GM23338 (cell line): ENCODE data around the gene HDAC6. TPM values are rescaled to one million over a fixed set of nuclear protein-coding genes. Genes with fewer than 3 reads are reported as not detected.

Experiments
- ATAC-seq: fragments of 200-7000 bp; cut with Tn5 transposase; 3 replicates; pipeline ENCODE4 v1.9.1; 2020
- DNase-seq: peaks from one replicate; pipeline ENCODE4 v3.0.0-alpha.2; 2015; ENCODE audit warnings: low spot score
- H2AFZ ChIP-seq: fragments of 200-600 bp; sonication (generic); 2 replicates; pipeline ENCODE4 v1.8.0; 2016; ENCODE audit warnings: antibody characterized with exemption, mild to moderate bottlenecking, moderate library complexity
- H3F3A ChIP-seq: fragments of 200-600 bp; sonication (generic); replicated peaks from 2 replicates; pipeline ENCODE4 v1.8.0; 2017; ENCODE audit warnings: antibody characterized with exemption, mixed run types, low read depth
- H3K27ac ChIP-seq: fragments of 200-600 bp; sonication (generic); 2 replicates; pipeline ENCODE4 v1.6.1; 2016; ENCODE audit warnings: low read depth
- H3K27me3 ChIP-seq: fragments of 200-600 bp; sonication (generic); 2 replicates; pipeline ENCODE4 v1.8.0; 2016; ENCODE audit warnings: mild to moderate bottlenecking, mixed run types, moderate library complexity; ENCODE audit not compliant: insufficient read depth
- H3K36me3 ChIP-seq: fragments of 200-600 bp; sonication (generic); 2 replicates; pipeline ENCODE4 v1.8.0; 2016; ENCODE audit warnings: mild to moderate bottlenecking; ENCODE audit not compliant: insufficient read depth
- H3K4me1 ChIP-seq: fragments of 200-600 bp; sonication (generic); 2 replicates; pipeline ENCODE4 v1.8.0; 2016; ENCODE audit warnings: mild to moderate bottlenecking, moderate library complexity; ENCODE audit not compliant: insufficient read depth
- H3K4me2 ChIP-seq: fragments of 200-600 bp; sonication (generic); 2 replicates; pipeline ENCODE4 v1.7.1; 2017; ENCODE audit warnings: mixed run types
- H3K4me3 ChIP-seq: fragments of 200-600 bp; sonication (generic); 2 replicates; pipeline ENCODE4 v1.6.1; 2016; ENCODE audit warnings: mixed run types
- H3K79me2 ChIP-seq: fragments of 200-600 bp; sonication (generic); replicated peaks from 2 replicates; pipeline ENCODE4 v1.8.0; 2017; ENCODE audit warnings: mild to moderate bottlenecking; ENCODE audit not compliant: insufficient read depth
- H3K9me2 ChIP-seq: fragments of 200-600 bp; sonication (generic); 2 replicates; pipeline ENCODE4 v1.8.0; 2017; ENCODE audit not compliant: insufficient read depth
- H4K20me1 ChIP-seq: fragments of 200-600 bp; sonication (generic); replicated peaks from 2 replicates; pipeline ENCODE4 v1.8.0; 2017; ENCODE audit warnings: mild to moderate bottlenecking; ENCODE audit not compliant: insufficient read depth
- H3K27ac Mint-ChIP-seq: 2 replicates; pipeline ENCODE4 v1.8.0; 2020; ENCODE audit warnings: inconsistent platforms, mild to moderate bottlenecking, moderate library complexity, mixed read lengths
- H3K27me3 Mint-ChIP-seq: 3 replicates; pipeline ENCODE4 v1.8.0; 2022; ENCODE audit warnings: low read depth, mild to moderate bottlenecking, moderate library complexity, mixed read lengths, inconsistent platforms; ENCODE audit not compliant: insufficient read depth, poor library complexity
- H3K36me3 Mint-ChIP-seq: 3 replicates; pipeline ENCODE4 v1.8.0; 2021; ENCODE audit warnings: low read depth, mild to moderate bottlenecking, inconsistent platforms, moderate library complexity, mixed read lengths
- H3K4me1 Mint-ChIP-seq: 3 replicates; pipeline ENCODE4 v1.8.0; 2020; ENCODE audit warnings: mild to moderate bottlenecking, inconsistent platforms, mixed read lengths
- H3K4me3 Mint-ChIP-seq: 3 replicates; pipeline ENCODE4 v1.8.0; 2021; ENCODE audit warnings: moderate library complexity, mild to moderate bottlenecking, inconsistent platforms, mixed read lengths
- H3K9me3 Mint-ChIP-seq: 3 replicates; pipeline ENCODE4 v1.8.0; 2020; ENCODE audit warnings: moderate library complexity, mild to moderate bottlenecking, inconsistent platforms, mixed read lengths
- CREB1 ChIP-seq: fragments of 250-450 bp; sonication (Bioruptor Pico); IDR thresholded peaks from 2 replicates; pipeline ENCODE4 v1.5.0; 2020; ENCODE audit warnings: low read depth, mild to moderate bottlenecking, moderate library complexity
- EZH2 ChIP-seq: fragments of 200-600 bp; sonication (generic); IDR thresholded peaks from one replicate; pipeline ENCODE4 v1.8.0; 2017; ENCODE audit warnings: antibody characterized with exemption, mild to moderate bottlenecking, low read depth; ENCODE audit not compliant: unreplicated experiment
- EZH2phosphoT487 ChIP-seq: fragments of 200-600 bp; sonication (generic); IDR thresholded peaks from one replicate; pipeline ENCODE4 v1.8.1; 2018; ENCODE audit warnings: antibody characterized with exemption; ENCODE audit not compliant: unreplicated experiment
- JUNB ChIP-seq: IDR thresholded peaks from one replicate; pipeline ENCODE4 v1.6.1; 2016; ENCODE audit warnings: antibody characterized with exemption; ENCODE audit not compliant: unreplicated experiment
- NANOG ChIP-seq: IDR thresholded peaks from 2 replicates; pipeline ENCODE4 v1.6.1; 2016; ENCODE audit warnings: antibody characterized with exemption, borderline replicate concordance
- POLR2AphosphoS5 ChIP-seq: IDR thresholded peaks from 2 replicates; pipeline ENCODE4 v1.6.1; 2016; ENCODE audit warnings: antibody characterized with exemption, low read depth
- ZNF331 ChIP-seq: fragments of 250-450 bp; sonication (Bioruptor Pico); IDR thresholded peaks from 2 replicates; pipeline ENCODE4 v1.5.0; 2020; ENCODE audit warnings: low read depth, mild to moderate bottlenecking, moderate library complexity
- ZNF462 ChIP-seq: fragments of 250-450 bp; sonication (Bioruptor Pico); IDR thresholded peaks from 2 replicates; pipeline ENCODE4 v1.5.0; 2020; ENCODE audit warnings: mild to moderate bottlenecking, moderate library complexity
- polyA plus RNA-seq: library from polyadenylated mRNA; unstranded; fragments of >200 nt; fragmentation: Nextera tagmentation; extraction: Ambion mirVana; gene quantifications from 2 replicates; pipeline ENCODE4 v1.2.1, GENCODE V29; 2016
- total RNA-seq: library from RNA; depleted of rRNA; stranded (reverse); fragments of >200 nt; shearing (Covaris generic); gene quantifications from 2 replicates; pipeline ENCODE4 v1.2.3, GENCODE V29; 2014
- TF ChIP-seq, protein P1 (sequence below): IDR thresholded peaks from 2 replicates; pipeline ENCODE4 v1.6.1; 2016; ENCODE audit warnings: antibody characterized with exemption
- TF ChIP-seq, protein P2 (sequence below): IDR thresholded peaks from one replicate; pipeline ENCODE4 v1.6.1; 2018; ENCODE audit warnings: antibody characterized with exemption; ENCODE audit not compliant: unreplicated experiment

The HDAC6 gene
- total and polyA plus RNA-seq, 2 experiments from 2014 or later = 33.0 to 49.8 TPM

DNA sequence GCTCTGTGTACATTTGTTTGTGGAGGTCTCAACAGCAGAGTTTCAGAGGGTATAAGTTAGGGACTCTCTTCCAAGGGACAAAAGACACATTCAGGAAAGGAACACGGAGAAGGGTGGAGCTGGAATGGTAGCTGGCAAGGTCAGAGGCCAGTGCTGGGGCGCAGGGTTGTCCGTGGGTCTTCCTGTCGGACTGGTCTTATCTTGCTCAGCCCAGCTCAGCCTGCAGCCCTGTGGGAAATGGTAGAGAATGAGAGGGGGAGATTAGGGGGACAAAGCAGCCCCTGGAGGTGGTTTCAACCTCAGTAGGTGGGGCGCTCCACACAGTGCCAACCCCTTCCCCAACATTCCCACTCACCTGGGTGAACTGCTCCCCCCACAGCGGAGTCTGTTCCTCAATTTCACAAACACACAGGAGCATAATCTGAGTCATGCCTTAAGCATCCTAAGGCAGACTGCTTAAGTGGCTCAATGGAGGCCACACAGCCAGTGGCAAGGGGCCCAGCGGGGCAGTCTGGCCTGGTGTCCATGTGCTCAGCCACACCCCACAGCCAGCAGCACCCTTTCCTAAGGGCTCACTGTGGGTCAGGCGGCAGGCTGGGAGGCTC lies 6.9 kb upstream of the HDAC6 start:
- no peaks in the 10 kb centered on the region for H3K9me3 Mint-ChIP-seq

More for the DNA sequence above, 6.9 kb upstream of the HDAC6 start:
- no peaks in the 10 kb centered on the region for H3K4me1 Mint-ChIP-seq
- no peaks in the 10 kb centered on the region for H4K20me1 ChIP-seq
- no peaks in the 10 kb centered on the region for H3K36me3 Mint-ChIP-seq
- no peak for TF ChIP-seq EZH2
- no peak for TF ChIP-seq ZNF331 (CRISPR knock-in tag)
- no peak for TF ChIP-seq CREB1
- TF ChIP-seq NANOG = no peak
- no peak for TF ChIP-seq POLR2AphosphoS5
- no peak for TF ChIP-seq ZNF462 (CRISPR knock-in tag)
- TF ChIP-seq JUNB = no peak
- TF ChIP-seq EZH2phosphoT487 = no peak
- TF ChIP-seq, protein P1, sequence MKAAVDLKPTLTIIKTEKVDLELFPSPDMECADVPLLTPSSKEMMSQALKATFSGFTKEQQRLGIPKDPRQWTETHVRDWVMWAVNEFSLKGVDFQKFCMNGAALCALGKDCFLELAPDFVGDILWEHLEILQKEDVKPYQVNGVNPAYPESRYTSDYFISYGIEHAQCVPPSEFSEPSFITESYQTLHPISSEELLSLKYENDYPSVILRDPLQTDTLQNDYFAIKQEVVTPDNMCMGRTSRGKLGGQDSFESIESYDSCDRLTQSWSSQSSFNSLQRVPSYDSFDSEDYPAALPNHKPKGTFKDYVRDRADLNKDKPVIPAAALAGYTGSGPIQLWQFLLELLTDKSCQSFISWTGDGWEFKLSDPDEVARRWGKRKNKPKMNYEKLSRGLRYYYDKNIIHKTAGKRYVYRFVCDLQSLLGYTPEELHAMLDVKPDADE = no peak
- TF ChIP-seq, protein P2, sequence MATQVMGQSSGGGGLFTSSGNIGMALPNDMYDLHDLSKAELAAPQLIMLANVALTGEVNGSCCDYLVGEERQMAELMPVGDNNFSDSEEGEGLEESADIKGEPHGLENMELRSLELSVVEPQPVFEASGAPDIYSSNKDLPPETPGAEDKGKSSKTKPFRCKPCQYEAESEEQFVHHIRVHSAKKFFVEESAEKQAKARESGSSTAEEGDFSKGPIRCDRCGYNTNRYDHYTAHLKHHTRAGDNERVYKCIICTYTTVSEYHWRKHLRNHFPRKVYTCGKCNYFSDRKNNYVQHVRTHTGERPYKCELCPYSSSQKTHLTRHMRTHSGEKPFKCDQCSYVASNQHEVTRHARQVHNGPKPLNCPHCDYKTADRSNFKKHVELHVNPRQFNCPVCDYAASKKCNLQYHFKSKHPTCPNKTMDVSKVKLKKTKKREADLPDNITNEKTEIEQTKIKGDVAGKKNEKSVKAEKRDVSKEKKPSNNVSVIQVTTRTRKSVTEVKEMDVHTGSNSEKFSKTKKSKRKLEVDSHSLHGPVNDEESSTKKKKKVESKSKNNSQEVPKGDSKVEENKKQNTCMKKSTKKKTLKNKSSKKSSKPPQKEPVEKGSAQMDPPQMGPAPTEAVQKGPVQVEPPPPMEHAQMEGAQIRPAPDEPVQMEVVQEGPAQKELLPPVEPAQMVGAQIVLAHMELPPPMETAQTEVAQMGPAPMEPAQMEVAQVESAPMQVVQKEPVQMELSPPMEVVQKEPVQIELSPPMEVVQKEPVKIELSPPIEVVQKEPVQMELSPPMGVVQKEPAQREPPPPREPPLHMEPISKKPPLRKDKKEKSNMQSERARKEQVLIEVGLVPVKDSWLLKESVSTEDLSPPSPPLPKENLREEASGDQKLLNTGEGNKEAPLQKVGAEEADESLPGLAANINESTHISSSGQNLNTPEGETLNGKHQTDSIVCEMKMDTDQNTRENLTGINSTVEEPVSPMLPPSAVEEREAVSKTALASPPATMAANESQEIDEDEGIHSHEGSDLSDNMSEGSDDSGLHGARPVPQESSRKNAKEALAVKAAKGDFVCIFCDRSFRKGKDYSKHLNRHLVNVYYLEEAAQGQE = no peak
- no peaks in the 10 kb centered on the region for H3K27me3 ChIP-seq
- H3K27me3 Mint-ChIP-seq = peaks cover 7% of the 10 kb centered on the region
- no peak for DNase-seq
- no peak overlapping the region for H3K4me3 ChIP-seq
- H3K4me3 Mint-ChIP-seq = no peak overlapping the region
- no peak overlapping the region for H2AFZ ChIP-seq
- no peaks in the 10 kb centered on the region for H3K9me2 ChIP-seq
- no peaks in the 10 kb centered on the region for H3K36me3 ChIP-seq
- no peak for ATAC-seq
- no peaks in the 10 kb centered on the region for H3K4me1 ChIP-seq
- no peak overlapping the region for H3K27ac ChIP-seq
- H3K27ac Mint-ChIP-seq = no peak overlapping the region
- no peaks in the 10 kb centered on the region for H3K79me2 ChIP-seq
- no peak overlapping the region for H3K4me2 ChIP-seq
- H3F3A ChIP-seq = no peaks in the 10 kb centered on the region
